Vagina (tissue), 2 donors: ENCODE data around the gene SPOCK2.

Experiments used
- POLR2AphosphoS5 ChIP-seq, 2 donors: sonication (generic); formaldehyde crosslinking; IDR thresholded peaks; one replicate each; pipeline ENCODE4 v1.9.0; 2017; ENCODE audit warnings: antibody characterized with exemption in 2 of 2, mild to moderate bottlenecking in 2 of 2, low read depth in 1 of 2; ENCODE audit not compliant: insufficient read depth in 1 of 2
- TF ChIP-seq, protein P1 (sequence below), 3 experiments: fragments of 450-650 bp in 2 of 3; fragments of 200-600 bp in 1 of 3; sonication (generic) in 1 of 3; IDR thresholded peaks; one replicate each; pipeline ENCODE4 v1.5.1; 2017 to 2019; ENCODE audit warnings: antibody characterized with exemption in 3 of 3, mild to moderate bottlenecking in 2 of 3, moderate library complexity in 2 of 3

DNA sequence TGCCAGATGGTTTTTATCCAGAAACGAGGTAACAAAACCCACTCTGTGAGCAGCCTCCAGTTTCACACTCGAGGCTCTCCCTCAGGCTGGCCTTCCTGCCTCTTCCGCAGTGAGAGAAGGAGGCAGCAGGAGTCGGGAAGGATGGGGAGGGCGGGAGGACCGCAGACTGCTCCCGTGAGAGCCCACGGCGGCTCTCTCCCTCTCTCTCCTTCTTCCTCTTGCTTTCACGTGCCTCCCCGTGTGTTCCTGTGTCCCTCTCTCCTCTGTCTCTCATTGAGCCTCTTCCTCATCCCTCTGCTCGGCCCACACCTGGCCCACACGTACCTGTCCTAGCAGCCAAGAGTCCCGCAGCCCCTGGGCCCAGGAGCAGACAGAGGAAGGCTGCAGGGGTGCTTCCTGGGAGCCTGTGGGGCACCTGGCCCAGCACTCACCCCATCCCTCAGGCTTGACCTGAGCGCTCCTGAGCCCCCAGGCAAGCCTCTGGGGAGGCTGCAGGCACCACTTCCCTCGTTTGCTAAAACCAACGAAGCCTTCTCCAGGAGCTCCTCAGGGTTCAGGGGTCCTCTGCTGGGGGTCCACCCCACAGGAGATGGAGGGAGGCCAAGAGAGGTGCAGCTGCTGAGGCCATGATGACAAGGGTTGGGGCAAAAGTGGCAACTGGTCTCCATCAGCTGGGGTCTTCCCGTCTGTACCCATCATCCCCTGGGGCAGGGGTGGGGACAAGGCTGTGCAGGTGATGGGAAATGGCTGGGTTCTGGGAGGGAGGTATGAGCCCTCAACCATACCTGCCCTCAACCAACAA lies 13.6 kb downstream of the SPOCK2 start:
- no peak for TF ChIP-seq POLR2AphosphoS5 (IDR thresholded peaks at IDR 0.05; ENCODE audit: insufficient read depth in 1 of 2, low read depth in 1 of 2)
- TF ChIP-seq, protein P1, sequence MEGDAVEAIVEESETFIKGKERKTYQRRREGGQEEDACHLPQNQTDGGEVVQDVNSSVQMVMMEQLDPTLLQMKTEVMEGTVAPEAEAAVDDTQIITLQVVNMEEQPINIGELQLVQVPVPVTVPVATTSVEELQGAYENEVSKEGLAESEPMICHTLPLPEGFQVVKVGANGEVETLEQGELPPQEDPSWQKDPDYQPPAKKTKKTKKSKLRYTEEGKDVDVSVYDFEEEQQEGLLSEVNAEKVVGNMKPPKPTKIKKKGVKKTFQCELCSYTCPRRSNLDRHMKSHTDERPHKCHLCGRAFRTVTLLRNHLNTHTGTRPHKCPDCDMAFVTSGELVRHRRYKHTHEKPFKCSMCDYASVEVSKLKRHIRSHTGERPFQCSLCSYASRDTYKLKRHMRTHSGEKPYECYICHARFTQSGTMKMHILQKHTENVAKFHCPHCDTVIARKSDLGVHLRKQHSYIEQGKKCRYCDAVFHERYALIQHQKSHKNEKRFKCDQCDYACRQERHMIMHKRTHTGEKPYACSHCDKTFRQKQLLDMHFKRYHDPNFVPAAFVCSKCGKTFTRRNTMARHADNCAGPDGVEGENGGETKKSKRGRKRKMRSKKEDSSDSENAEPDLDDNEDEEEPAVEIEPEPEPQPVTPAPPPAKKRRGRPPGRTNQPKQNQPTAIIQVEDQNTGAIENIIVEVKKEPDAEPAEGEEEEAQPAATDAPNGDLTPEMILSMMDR (IDR thresholded peaks at IDR 0.05), result no peak
